ENCODE measurements around the gene SORCS1.

Gene SORCS1

DNA sequence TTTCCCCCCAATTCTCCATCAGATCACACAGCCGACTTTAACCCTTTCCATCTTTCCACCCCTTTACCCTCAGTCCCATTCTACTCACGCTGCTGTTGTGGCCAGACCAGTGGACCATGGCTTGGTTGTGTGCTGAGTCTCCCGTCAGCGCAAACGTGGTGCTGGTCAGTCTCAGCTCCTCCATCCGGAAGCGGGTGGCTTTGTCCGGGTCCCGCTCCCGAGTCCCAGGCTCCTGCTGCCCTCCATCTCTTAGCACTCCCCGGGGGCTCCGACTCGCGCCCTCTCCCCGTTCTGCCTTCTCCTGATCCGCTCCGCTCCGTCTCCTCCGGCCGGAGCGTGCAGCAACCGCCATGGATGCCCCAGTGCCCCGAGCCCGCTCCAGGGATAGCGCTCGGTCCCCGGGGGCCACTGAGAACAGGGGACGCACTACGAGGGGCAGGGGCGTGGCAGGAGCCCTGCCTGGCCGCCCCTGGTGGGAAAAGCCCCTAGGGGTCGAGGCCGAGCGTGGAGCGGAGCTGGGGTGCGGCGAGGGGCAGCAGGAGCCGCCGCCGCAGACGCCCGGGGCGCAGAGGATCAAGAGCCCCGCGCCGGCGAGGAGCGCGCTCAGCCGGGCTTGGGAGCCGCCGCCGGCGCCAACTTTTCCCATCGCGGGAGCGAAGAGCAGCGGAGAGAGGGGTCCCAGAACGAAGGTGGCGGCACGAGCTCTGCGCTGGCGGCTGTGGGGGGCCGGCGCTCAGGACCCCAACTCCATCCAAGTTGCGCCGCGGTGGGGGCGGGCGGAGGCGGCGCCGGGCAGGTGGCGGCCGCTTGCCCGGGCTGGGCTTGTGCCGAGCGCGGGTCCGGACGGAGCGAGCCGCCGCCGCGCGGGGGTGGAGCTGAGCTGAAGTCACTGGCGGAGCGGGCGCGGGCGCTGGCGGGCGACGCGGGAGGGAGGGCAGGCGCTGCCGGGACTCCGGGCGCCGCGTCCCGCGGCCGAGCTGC is at the start of gene SORCS1:
SORCS1 (minus strand) TSS at position 826 of the 981 bp plus-strand sequence.
- no peak within 1 kb of the TSS for H3K4me3 ChIP-seq (replicated peaks; ENCODE audit: low read depth, low read length)
- no peak for DNase-seq (ENCODE audit: extremely low read depth, low read depth)
- TF ChIP-seq, protein P1, sequence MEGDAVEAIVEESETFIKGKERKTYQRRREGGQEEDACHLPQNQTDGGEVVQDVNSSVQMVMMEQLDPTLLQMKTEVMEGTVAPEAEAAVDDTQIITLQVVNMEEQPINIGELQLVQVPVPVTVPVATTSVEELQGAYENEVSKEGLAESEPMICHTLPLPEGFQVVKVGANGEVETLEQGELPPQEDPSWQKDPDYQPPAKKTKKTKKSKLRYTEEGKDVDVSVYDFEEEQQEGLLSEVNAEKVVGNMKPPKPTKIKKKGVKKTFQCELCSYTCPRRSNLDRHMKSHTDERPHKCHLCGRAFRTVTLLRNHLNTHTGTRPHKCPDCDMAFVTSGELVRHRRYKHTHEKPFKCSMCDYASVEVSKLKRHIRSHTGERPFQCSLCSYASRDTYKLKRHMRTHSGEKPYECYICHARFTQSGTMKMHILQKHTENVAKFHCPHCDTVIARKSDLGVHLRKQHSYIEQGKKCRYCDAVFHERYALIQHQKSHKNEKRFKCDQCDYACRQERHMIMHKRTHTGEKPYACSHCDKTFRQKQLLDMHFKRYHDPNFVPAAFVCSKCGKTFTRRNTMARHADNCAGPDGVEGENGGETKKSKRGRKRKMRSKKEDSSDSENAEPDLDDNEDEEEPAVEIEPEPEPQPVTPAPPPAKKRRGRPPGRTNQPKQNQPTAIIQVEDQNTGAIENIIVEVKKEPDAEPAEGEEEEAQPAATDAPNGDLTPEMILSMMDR (IDR thresholded peaks at IDR 0.05; ENCODE audit: low read depth, low read length, missing control alignments), result no peak

DNA sequence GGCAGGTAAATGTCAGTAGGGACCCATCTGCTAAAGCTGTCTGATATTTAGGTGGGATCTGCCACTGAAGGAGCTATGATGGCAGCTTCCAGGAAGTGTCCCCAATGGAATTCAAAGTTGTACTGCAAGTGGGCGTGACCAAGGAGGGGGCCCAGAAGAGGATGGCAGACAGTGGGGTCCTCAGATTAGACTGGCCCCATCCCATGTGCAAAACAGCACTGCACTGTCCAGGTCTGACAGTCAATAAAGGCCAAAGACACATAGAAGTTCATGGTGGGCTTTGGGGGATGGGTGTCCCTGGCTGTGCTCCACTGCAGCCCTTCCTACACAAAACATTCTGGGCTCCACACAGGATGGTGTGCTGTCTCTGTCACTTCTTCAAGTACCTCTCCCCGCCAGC is 49.8 kb upstream of the SORCS1 start:
- no peak overlapping the region for H3K4me3 ChIP-seq (replicated peaks; ENCODE audit: low read depth, low read length)
- TF ChIP-seq, protein P1 (IDR thresholded peaks at IDR 0.05; ENCODE audit: low read depth, low read length, missing control alignments), result no peak
- DNase-seq (ENCODE audit: extremely low read depth, low read depth), result no peak

DNA sequence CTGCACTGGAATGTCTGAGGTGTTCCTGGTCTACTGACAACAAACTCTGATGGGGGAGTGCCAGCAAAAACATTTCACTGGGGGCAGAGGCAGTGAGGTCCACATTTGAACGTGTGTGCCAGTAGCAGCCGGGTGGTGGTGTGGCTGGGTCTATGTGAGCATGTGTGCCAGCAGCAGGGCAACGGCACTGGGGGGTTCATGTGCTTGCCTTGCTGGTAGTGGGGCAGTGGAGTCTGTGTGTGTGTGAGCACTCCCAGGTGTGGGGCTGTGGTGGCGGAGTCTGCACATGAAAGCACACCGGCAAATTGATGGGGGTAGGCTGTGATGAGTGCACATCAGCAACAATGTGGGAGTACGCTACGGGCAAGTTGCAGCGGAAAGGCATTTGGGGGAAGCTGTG is 49.4 kb upstream of the SORCS1 start:
- TF ChIP-seq, protein P1 (IDR thresholded peaks at IDR 0.05; ENCODE audit: low read depth, low read length, missing control alignments), result no peak
- no peak for DNase-seq (ENCODE audit: extremely low read depth, low read depth)
- no peak overlapping the region for H3K4me3 ChIP-seq (replicated peaks; ENCODE audit: low read depth, low read length)

DNA sequence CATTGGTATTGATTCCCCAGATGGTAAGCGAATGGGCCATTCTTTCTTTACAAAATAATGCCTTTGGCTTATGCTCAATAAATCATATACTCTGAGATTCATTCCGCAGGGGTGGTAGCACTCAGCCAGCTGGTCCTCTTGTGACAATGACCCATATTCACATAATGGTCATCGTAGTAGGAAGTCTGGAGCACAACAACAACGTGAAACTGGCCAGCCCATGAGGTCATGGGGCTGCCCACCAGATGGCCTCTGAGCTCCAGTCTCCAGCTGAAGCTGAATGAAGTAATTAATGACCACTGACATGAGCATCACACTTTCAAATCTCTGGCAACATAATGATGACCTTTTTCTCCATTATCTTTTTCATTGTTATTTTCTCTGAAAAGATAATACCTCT is 42.3 kb upstream of the SORCS1 start:
- TF ChIP-seq, protein P1 (IDR thresholded peaks at IDR 0.05; ENCODE audit: low read depth, low read length, missing control alignments), result no peak

DNA sequence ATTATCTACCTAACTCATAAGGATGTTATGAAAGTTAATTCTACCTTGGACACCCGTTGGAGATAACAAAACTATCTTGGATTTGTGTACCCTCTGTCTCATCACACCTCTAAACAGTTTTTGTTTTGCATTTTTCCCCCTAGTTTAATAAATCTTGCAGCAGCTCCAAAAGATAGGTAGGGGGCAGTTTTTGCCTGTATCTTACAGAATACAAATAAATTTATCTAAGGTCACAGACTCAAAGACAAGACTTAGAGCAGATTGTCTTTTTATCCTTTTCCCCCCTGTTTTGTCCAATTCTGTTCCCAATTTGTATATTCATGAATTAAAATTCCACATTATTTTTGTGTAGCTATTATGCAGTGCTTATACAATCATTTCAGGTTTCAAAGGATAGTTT is 5.0 kb upstream of the SORCS1 start:
- TF ChIP-seq, protein P1 (IDR thresholded peaks at IDR 0.05; ENCODE audit: low read depth, low read length, missing control alignments), result no peak

More for the DNA sequence above, 42.3 kb upstream of the SORCS1 start:
- H3K4me3 ChIP-seq (replicated peaks; ENCODE audit: low read depth, low read length), result no peak overlapping the region
- no peak for DNase-seq (ENCODE audit: extremely low read depth, low read depth)

DNA sequence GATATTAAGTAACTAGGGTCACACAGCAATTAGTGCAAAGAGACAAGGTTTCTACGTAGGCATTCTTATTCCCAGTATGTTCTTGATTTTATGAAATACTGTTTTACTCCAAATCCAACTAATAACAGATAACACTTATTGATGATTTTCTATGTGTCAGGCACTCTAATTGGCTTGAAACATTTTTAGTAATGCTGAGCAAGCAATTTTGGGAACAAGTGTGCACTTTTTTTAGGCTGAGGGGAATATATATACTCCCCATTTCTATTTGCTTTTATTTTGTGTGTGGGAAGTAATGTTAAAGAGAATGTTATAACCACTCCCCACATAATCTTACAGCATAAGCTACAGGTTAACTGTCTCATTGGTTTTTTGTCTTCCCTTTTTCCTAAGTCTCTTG is 4.2 kb upstream of the SORCS1 start:
- DNase-seq (ENCODE audit: extremely low read depth, low read depth), result no peak
- TF ChIP-seq, protein P1 (IDR thresholded peaks at IDR 0.05; ENCODE audit: low read depth, low read length, missing control alignments), result no peak
- no peak overlapping the region for H3K4me3 ChIP-seq (replicated peaks; ENCODE audit: low read depth, low read length)

More for the DNA sequence above, 5.0 kb upstream of the SORCS1 start:
- H3K4me3 ChIP-seq (replicated peaks; ENCODE audit: low read depth, low read length), result no peak overlapping the region
- DNase-seq (ENCODE audit: extremely low read depth, low read depth), result no peak
